Stimulated activated CD4-positive, alpha-beta T cell treated with anti-CD3 and anti-CD28 coated beads, Interleukin-2, amount 100 ng/mL, for 48 hours (primary cell): ENCODE measurements around the gene PDE7B.

Experiments
- DNase-seq, 2 donors: peaks; one replicate each; pipeline ENCODE4 v3.0.0-alpha.2; 2020

The PDE7B gene

GRCh38 chr6:136037242-136037875 lies 185.9 kb downstream of the PDE7B start:
- DNase-seq, result no peak

GRCh38 chr6:136037876-136038460 lies 186.5 kb downstream of the PDE7B start:
- no peak for DNase-seq

- DNase-seq, result no peak
Measured at GRCh38 chr6:136038531-136038930, 187.0 kb downstream of the PDE7B start.

- no peak for DNase-seq
Measured at GRCh38 chr6:136039185-136039584, 187.7 kb downstream of the PDE7B start.

- DNase-seq, result no peak
Measured at GRCh38 chr6:136050475-136050874, 199.0 kb downstream of the PDE7B start.

- no peak for DNase-seq
Measured at GRCh38 chr6:136051140-136051775, 199.8 kb downstream of the PDE7B start.

GRCh38 chr6:136052031-136052430 lies 200.5 kb downstream of the PDE7B start:
- no peak for DNase-seq

GRCh38 chr6:136058852-136059251 lies 207.4 kb downstream of the PDE7B start:
- no peak for DNase-seq

GRCh38 chr6:136059308-136059707 lies 207.8 kb downstream of the PDE7B start:
- no peak for DNase-seq

- DNase-seq, result no peak
Measured at GRCh38 chr6:136060052-136060451, 208.6 kb downstream of the PDE7B start.

GRCh38 chr6:136060759-136061158 lies 209.3 kb downstream of the PDE7B start:
- DNase-seq, result no peak

GRCh38 chr6:136061701-136062100 lies 210.2 kb downstream of the PDE7B start:
- no peak for DNase-seq

- no peak for DNase-seq
Measured at GRCh38 chr6:136063096-136063495, 211.6 kb downstream of the PDE7B start.

- no peak for DNase-seq
Measured at GRCh38 chr6:136066005-136066404, 214.5 kb downstream of the PDE7B start.

GRCh38 chr6:136067731-136068341 lies 216.3 kb downstream of the PDE7B start:
- DNase-seq, result no peak

GRCh38 chr6:136069119-136069518 lies 217.6 kb downstream of the PDE7B start:
- DNase-seq, result no peak

- no peak for DNase-seq
Measured at GRCh38 chr6:136070815-136071214, 219.3 kb downstream of the PDE7B start.

GRCh38 chr6:136072691-136073090 lies 221.2 kb downstream of the PDE7B start:
- DNase-seq, result no peak

- DNase-seq, result no peak
Measured at GRCh38 chr6:136073216-136073615, 221.7 kb downstream of the PDE7B start.

- no peak for DNase-seq
Measured at GRCh38 chr6:136076496-136076895, 225.0 kb downstream of the PDE7B start.

- no peak for DNase-seq
Measured at GRCh38 chr6:136077834-136078576, 226.5 kb downstream of the PDE7B start.

GRCh38 chr6:136079701-136080565 lies 228.4 kb downstream of the PDE7B start:
- DNase-seq, result no peak
